OCI-LY1 (cell line): Measurements from ENCODE around the gene GNB4.

ENCODE experiments used
- CTCF ChIP-seq: fragments of 200-600 bp; sonication (generic), shearing (Covaris generic); IDR thresholded peaks from 2 replicates; pipeline ENCODE4 v1.5.1; 2017; ENCODE audit warnings: mild to moderate bottlenecking, antibody characterized with exemption, low read length, moderate library complexity, mixed read lengths
- EZH2 ChIP-seq: fragments of 200-600 bp; sonication (generic), shearing (Covaris generic); IDR thresholded peaks from 2 replicates; pipeline ENCODE4 v1.8.0; 2017; ENCODE audit warnings: borderline replicate concordance, mixed run types, mild to moderate bottlenecking, antibody characterized with exemption, low read length, moderate library complexity, mixed read lengths

- TF ChIP-seq CTCF (no peak), EZH2 (no peak)
Measured at GRCh38 chr3:179493260-179493659, 42.0 kb upstream of the GNB4 start.
